HEK293 (cell line): ENCODE measurements around the gene UBE3C.

ENCODE experiments used
- CTCF ChIP-seq: fragments of 450-650 bp; formaldehyde crosslinking; IDR thresholded peaks from 2 replicates; pipeline ENCODE4 v1.5.1; 2016; ENCODE audit warnings: missing biosample characterization, missing genetic modification characterization
- ELK4 ChIP-seq: IDR thresholded peaks from 2 replicates; pipeline ENCODE4 v1.6.1; 2011; ENCODE audit warnings: mild to moderate bottlenecking, low read depth, low read length, borderline replicate concordance
- KLF16 ChIP-seq: fragments of 450-650 bp; formaldehyde crosslinking; IDR thresholded peaks from 2 replicates; pipeline ENCODE4 v1.5.1; 2017; ENCODE audit warnings: missing biosample characterization, missing genetic modification characterization
- MYNN ChIP-seq: fragments of 450-650 bp; formaldehyde crosslinking; IDR thresholded peaks from 2 replicates; pipeline ENCODE4 v1.5.1; 2016; ENCODE audit warnings: missing biosample characterization, missing genetic modification characterization, borderline replicate concordance
- ZBTB8A ChIP-seq: fragments of 450-650 bp; formaldehyde crosslinking; IDR thresholded peaks from 2 replicates; pipeline ENCODE4 v1.5.1; 2016; ENCODE audit warnings: missing biosample characterization, missing genetic modification characterization
- ZNF23 ChIP-seq: fragments of 450-650 bp; formaldehyde crosslinking; IDR thresholded peaks from 2 replicates; pipeline ENCODE4 v1.5.1; 2016; ENCODE audit warnings: missing biosample characterization, missing genetic modification characterization, borderline replicate concordance
- ZNF324 ChIP-seq: fragments of 450-650 bp; formaldehyde crosslinking; IDR thresholded peaks from 2 replicates; pipeline ENCODE4 v1.5.1; 2016; ENCODE audit warnings: missing biosample characterization, missing genetic modification characterization
- ZNF514 ChIP-seq: fragments of 450-650 bp; formaldehyde crosslinking; IDR thresholded peaks from 2 replicates; pipeline ENCODE4 v1.5.1; 2016; ENCODE audit warnings: missing biosample characterization, missing genetic modification characterization
- ZNF76 ChIP-seq: fragments of 450-650 bp; formaldehyde crosslinking; IDR thresholded peaks from 2 replicates; pipeline ENCODE4; 2016; ENCODE audit warnings: low read depth, missing biosample characterization, missing genetic modification characterization, borderline replicate concordance
- ZNF768 ChIP-seq: fragments of 450-650 bp; formaldehyde crosslinking; IDR thresholded peaks from 2 replicates; pipeline ENCODE4 v1.5.1; 2018; ENCODE audit warnings: missing biosample characterization, mild to moderate bottlenecking, missing genetic modification characterization

- TF ChIP-seq MYNN (no peak), KLF16 (no peak), CTCF (tag by site-specific recombination) (no peak), ZNF23 (no peak), ZBTB8A (tag by site-specific recombination) (no peak), ZNF324 (no peak), ZNF76 (tag by site-specific recombination) (no peak), ZNF514 (no peak), ELK4 (no peak), ZNF768 (tag by site-specific recombination) (no peak)
These were observed 1.2 kb downstream of the UBE3C start for GRCh38 chr7:157139810-157140510.
